Esophagus squamous epithelium (tissue), 4 donors: ENCODE results near the gene SEC24D.

Experiments used
- POLR2A ChIP-seq, 4 donors: fragments of 450-650 bp; IDR thresholded peaks; one replicate each; pipeline ENCODE4 v1.6.1; 2017; ENCODE audit warnings: antibody characterized with exemption in 4 of 4, mild to moderate bottlenecking in 4 of 4, moderate library complexity in 3 of 4
- TF ChIP-seq, protein P1 (sequence below), 6 experiments: fragments of 450-650 bp in 4 of 6; fragments of 200-600 bp in 2 of 6; sonication (generic) in 2 of 6; IDR thresholded peaks; one replicate each; pipeline ENCODE4 v1.5.1; 2016 to 2019; ENCODE audit warnings: antibody characterized with exemption in 6 of 6, mild to moderate bottlenecking in 4 of 6, moderate library complexity in 4 of 6

- TF ChIP-seq, protein P1, sequence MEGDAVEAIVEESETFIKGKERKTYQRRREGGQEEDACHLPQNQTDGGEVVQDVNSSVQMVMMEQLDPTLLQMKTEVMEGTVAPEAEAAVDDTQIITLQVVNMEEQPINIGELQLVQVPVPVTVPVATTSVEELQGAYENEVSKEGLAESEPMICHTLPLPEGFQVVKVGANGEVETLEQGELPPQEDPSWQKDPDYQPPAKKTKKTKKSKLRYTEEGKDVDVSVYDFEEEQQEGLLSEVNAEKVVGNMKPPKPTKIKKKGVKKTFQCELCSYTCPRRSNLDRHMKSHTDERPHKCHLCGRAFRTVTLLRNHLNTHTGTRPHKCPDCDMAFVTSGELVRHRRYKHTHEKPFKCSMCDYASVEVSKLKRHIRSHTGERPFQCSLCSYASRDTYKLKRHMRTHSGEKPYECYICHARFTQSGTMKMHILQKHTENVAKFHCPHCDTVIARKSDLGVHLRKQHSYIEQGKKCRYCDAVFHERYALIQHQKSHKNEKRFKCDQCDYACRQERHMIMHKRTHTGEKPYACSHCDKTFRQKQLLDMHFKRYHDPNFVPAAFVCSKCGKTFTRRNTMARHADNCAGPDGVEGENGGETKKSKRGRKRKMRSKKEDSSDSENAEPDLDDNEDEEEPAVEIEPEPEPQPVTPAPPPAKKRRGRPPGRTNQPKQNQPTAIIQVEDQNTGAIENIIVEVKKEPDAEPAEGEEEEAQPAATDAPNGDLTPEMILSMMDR (IDR thresholded peaks at IDR 0.05): no peak
- no peak for TF ChIP-seq POLR2A (IDR thresholded peaks at IDR 0.05)
These were observed 6.8 kb downstream of the SEC24D start for GRCh38 chr4:118829107-118829506.
